Activated CD4-positive, alpha-beta T cell treated with anti-CD3 and anti-CD28 coated beads for 36 hours (primary cell): ENCODE measurements around the gene CPB2. TPM values are rescaled to one million over a fixed set of nuclear protein-coding genes. Genes with fewer than 3 reads are reported as not detected.

Experiments
- ATAC-seq: fragments of 200-7000 bp; cut with Tn5 transposase; one replicate; pipeline ENCODE4 v1.10.0; 2021; ENCODE audit warnings: mild to moderate bottlenecking, moderate library complexity
- CTCF ChIA-PET: fragments of 350-600 bp; sonication (Branson Sonifier 250); formaldehyde crosslinking; loops from one replicate; lab custom pipeline; 2021; ENCODE audit warnings: antibody characterized with exemption; lab: Charles Lee
- POLR2A ChIA-PET: fragments of 350-600 bp; sonication (Branson Sonifier 250); formaldehyde crosslinking; loops from one replicate; lab custom pipeline; 2021; ENCODE audit warnings: antibody characterized with exemption, inconsistent platforms; lab: Charles Lee
- DNase-seq: peaks from one replicate; pipeline ENCODE4 v3.0.0-alpha.2; 2020
- H3K27ac Mint-ChIP-seq: one replicate; pipeline ENCODE4 v1.8.0; 2021; ENCODE audit warnings: mixed read lengths
- H3K27me3 Mint-ChIP-seq: one replicate; pipeline ENCODE4 v1.8.0; 2021; ENCODE audit warnings: mixed read lengths
- H3K36me3 Mint-ChIP-seq: one replicate; pipeline ENCODE4 v1.8.0; 2021; ENCODE audit warnings: low read depth, mixed read lengths
- H3K4me1 Mint-ChIP-seq: one replicate; pipeline ENCODE4 v1.8.0; 2021; ENCODE audit warnings: mixed read lengths
- H3K4me3 Mint-ChIP-seq: one replicate; pipeline ENCODE4 v1.8.0; 2021; ENCODE audit warnings: mild to moderate bottlenecking, moderate library complexity, mixed read lengths
- H3K9me3 Mint-ChIP-seq: one replicate; pipeline ENCODE4 v1.8.0; 2021; ENCODE audit warnings: low read depth, mixed read lengths
- intact Hi-C, 2 experiments: fragments of 100-400 bp; cut with DNase I in 1 of 2; cut with micrococcal nuclease in 1 of 2; formaldehyde crosslinking; loops; one replicate each; pipeline versions ENCODE4 v1.14.2 to v1.15.1; 2022 to 2024; cut with DNase I, micrococcal nuclease
- total RNA-seq, 2 experiments: library from RNA; stranded (reverse); gene quantifications; one replicate each; pipeline ENCODE4 v1.2.3, GENCODE V29; 2021

The CPB2 gene
- total RNA-seq, 2 experiments from 2014 or later, result not detected

DNA sequence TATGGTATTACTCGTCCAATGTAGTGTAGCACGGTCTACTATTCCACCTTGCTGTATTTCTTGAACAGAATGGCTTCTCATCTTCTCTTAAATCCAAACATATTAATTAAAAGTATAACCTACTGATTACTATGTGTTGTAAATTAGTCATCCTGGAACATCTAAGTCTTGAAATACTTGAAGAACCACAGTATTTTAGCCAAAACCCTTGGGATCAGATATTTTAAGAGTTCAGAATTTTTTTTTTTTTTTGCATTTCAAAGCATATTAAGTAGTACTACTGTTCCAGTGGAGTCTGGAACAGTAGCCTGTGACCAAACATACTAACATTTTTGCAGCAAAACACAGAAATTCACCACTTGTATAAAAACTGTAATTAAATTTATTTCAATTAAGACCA is 82.4 kb downstream of the CPB2 start:
- ChIA-PET CTCF (interaction anchor here (0.7 kb wide), 1 partner anchor 648 kb away, joined by 3 read pairs; no protein-coding TSS in a partner anchor), POLR2A (no interaction called here)
- Mint-ChIP-seq H3K27me3 (no peaks in the 10 kb centered on the region), H3K27ac (no peak overlapping the region), H3K36me3 (peaks cover 13% of the 10 kb centered on the region), H3K4me1 (peaks cover 3% of the 10 kb centered on the region), H3K4me3 (no peak overlapping the region), H3K9me3 (no peaks in the 10 kb centered on the region)
- intact Hi-C loops, result no loop called here
- ATAC-seq (no peak), DNase-seq (no peak)

GRCh38 chr13:46016216-46016615 is 88.6 kb downstream of the CPB2 start:
- no peak for DNase-seq
- H3K9me3 Mint-ChIP-seq, result no peaks in the 10 kb centered on the region
- peaks cover 10% of the 10 kb centered on the region for H3K4me1 Mint-ChIP-seq
- ChIA-PET POLR2A (no interaction called here), CTCF (no interaction called here)
- H3K4me3 Mint-ChIP-seq, result no peak overlapping the region
- peaks cover 23% of the 10 kb centered on the region for H3K36me3 Mint-ChIP-seq
- ATAC-seq, result no peak
- intact Hi-C loops, result loop anchor here in 1 of 2 experiments (10.0 kb wide), 1 partner anchor 391 kb away; no protein-coding TSS in a partner anchor
- no peak overlapping the region for H3K27ac Mint-ChIP-seq
- no peaks in the 10 kb centered on the region for H3K27me3 Mint-ChIP-seq

GRCh38 chr13:46015366-46015765 is 89.5 kb downstream of the CPB2 start:
- ChIA-PET CTCF (no interaction called here), POLR2A (no interaction called here)
- DNase-seq (no peak), ATAC-seq (no peak)
- Mint-ChIP-seq H3K27me3 (no peaks in the 10 kb centered on the region), H3K4me3 (no peak overlapping the region), H3K36me3 (peaks cover 25% of the 10 kb centered on the region), H3K4me1 (peaks cover 10% of the 10 kb centered on the region), H3K9me3 (no peaks in the 10 kb centered on the region), H3K27ac (no peak overlapping the region)
- intact Hi-C loops, result loop anchor here in 1 of 2 experiments (10.0 kb wide), 1 partner anchor 391 kb away; no protein-coding TSS in a partner anchor

- CTCF ChIA-PET, result interaction anchor here (0.9 kb wide), 1 partner anchor 15 kb away, joined by 3 read pairs; no protein-coding TSS in a partner anchor
- H3K27ac Mint-ChIP-seq, result no peak overlapping the region
- H3K9me3 Mint-ChIP-seq, result no peaks in the 10 kb centered on the region
- H3K27me3 Mint-ChIP-seq, result no peaks in the 10 kb centered on the region
- POLR2A ChIA-PET, result interaction anchor here (0.7 kb wide), 1 partner anchor 236 kb away, joined by 3 read pairs; no protein-coding TSS in a partner anchor
- peaks cover 10% of the 10 kb centered on the region for H3K4me1 Mint-ChIP-seq
- no peak for DNase-seq
- peaks cover 33% of the 10 kb centered on the region for H3K36me3 Mint-ChIP-seq
- intact Hi-C loops, result loop anchor here in 1 of 2 experiments (10.0 kb wide), 1 partner anchor 388 kb away; no protein-coding TSS in a partner anchor
- H3K4me3 Mint-ChIP-seq, result no peak overlapping the region
- peak; percentile 78 for ATAC-seq
These were observed 92.4 kb downstream of the CPB2 start for GRCh38 chr13:46012404-46012803.

- POLR2A ChIA-PET, result no interaction called here
- ATAC-seq, result no peak
- H3K27me3 Mint-ChIP-seq, result no peaks in the 10 kb centered on the region
- DNase-seq, result no peak
- no peaks in the 10 kb centered on the region for H3K9me3 Mint-ChIP-seq
- CTCF ChIA-PET, result no interaction called here
- H3K4me1 Mint-ChIP-seq, result peaks cover 7% of the 10 kb centered on the region
- H3K27ac Mint-ChIP-seq, result no peak overlapping the region
- no peak overlapping the region for H3K4me3 Mint-ChIP-seq
- intact Hi-C loops, result loop anchor here in 1 of 2 experiments (10.0 kb wide), 1 partner anchor 385 kb away; no protein-coding TSS in a partner anchor
- peaks cover 32% of the 10 kb centered on the region for H3K36me3 Mint-ChIP-seq
These were observed 94.7 kb downstream of the CPB2 start for GRCh38 chr13:46010148-46010547.

- peaks cover 35% of the 10 kb centered on the region for H3K36me3 Mint-ChIP-seq
- peaks cover 7% of the 10 kb centered on the region for H3K4me1 Mint-ChIP-seq
- DNase-seq (no peak), ATAC-seq (no peak)
- POLR2A ChIA-PET, result no interaction called here
- H3K4me3 Mint-ChIP-seq, result no peak overlapping the region
- H3K27me3 Mint-ChIP-seq, result no peaks in the 10 kb centered on the region
- CTCF ChIA-PET, result interaction anchor here (0.6 to 1.2 kb wide), 2 partner anchors 11 to 1127 kb away, joined by 4 read pairs; no protein-coding TSS in a partner anchor
- H3K9me3 Mint-ChIP-seq, result no peaks in the 10 kb centered on the region
- no peak overlapping the region for H3K27ac Mint-ChIP-seq
- intact Hi-C loops, result no loop called here
These were observed 96.2 kb downstream of the CPB2 start for GRCh38 chr13:46008631-46009030.

- H3K4me3 Mint-ChIP-seq, result no peak overlapping the region
- intact Hi-C loops, result no loop called here
- DNase-seq (no peak), ATAC-seq (no peak)
- POLR2A ChIA-PET, result no interaction called here
- H3K27me3 Mint-ChIP-seq, result no peaks in the 10 kb centered on the region
- no peaks in the 10 kb centered on the region for H3K4me1 Mint-ChIP-seq
- CTCF ChIA-PET, result no interaction called here
- H3K27ac Mint-ChIP-seq, result no peak overlapping the region
- H3K9me3 Mint-ChIP-seq, result no peaks in the 10 kb centered on the region
- H3K36me3 Mint-ChIP-seq, result peaks cover 45% of the 10 kb centered on the region
These were observed 98.0 kb downstream of the CPB2 start for GRCh38 chr13:46006688-46007452.

DNA sequence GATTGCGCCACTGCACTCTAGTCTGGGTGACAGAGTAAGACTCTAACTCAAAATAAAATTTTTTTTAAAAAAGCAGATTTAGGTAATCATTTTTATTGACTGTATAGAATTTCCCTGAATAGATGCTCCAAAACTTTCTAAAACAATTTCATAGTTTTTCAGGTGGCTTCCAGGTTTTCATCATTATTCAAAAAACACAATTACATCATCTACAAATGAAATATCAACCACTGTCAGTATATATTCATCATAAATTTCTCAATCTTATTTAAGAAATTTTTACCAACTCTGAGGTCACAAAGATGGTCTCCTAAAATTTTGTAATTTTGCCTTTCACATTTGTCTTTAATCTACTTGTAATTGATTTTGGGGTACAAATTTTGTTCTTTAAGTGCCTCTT is 100.3 kb downstream of the CPB2 start:
- Mint-ChIP-seq H3K4me1 (no peaks in the 10 kb centered on the region), H3K27me3 (no peaks in the 10 kb centered on the region), H3K9me3 (no peaks in the 10 kb centered on the region), H3K4me3 (no peak overlapping the region), H3K27ac (no peak overlapping the region), H3K36me3 (peaks cover 62% of the 10 kb centered on the region)
- ATAC-seq (no peak), DNase-seq (no peak)
- ChIA-PET CTCF (interaction anchor here (0.7 kb wide), 2 partner anchors 48 to 148 kb away, joined by 3 read pairs; no protein-coding TSS in a partner anchor), POLR2A (interaction anchor here (0.7 kb wide), 1 partner anchor 661 kb away, joined by 5 read pairs; no protein-coding TSS in a partner anchor)
- intact Hi-C loops, result no loop called here

Other genes with a start within 250 kb of the CPB2 start
- 10 to 100 TPM; 38.5 to 52.8 TPM for gene ZC3H13, start 52.3 kb downstream of the CPB2 start, total RNA-seq
- 1,000 to 10,000 TPM; 1,060 to 1,089 TPM for gene LCP1, start 77.1 kb upstream of the CPB2 start, total RNA-seq
- under 1 TPM; 0.50 to 0.67 TPM for gene LRRC63, start 106.9 kb upstream of the CPB2 start, total RNA-seq